ENCODE measurements around the gene PRLHR. TPM values are rescaled to one million over a fixed set of nuclear protein-coding genes. Genes with fewer than 3 reads are reported as not detected.

Gene PRLHR
- total RNA-seq, 1 experiment from 2014 or later = not detected

DNA sequence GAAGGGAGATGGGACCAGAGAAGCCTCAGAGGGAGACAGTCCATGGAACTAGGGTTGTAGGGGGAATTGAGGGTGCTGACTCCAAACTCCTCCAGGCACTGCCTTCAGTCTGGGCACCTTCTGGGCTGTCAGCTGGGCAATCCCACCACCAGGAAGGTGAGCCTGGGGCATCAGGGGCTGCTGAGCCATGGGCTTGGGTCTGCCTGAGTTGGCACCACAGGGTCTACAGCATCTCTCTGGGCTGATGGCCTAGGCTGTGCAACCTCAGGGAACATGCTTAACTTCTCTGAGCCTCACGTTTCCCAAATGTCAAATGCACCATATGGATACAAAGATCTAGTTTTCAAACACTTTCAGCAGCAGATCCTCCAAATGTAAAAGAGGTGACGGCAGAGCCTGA is 46.8 kb upstream of the PRLHR start (continued):
- TF ChIP-seq, protein P1, sequence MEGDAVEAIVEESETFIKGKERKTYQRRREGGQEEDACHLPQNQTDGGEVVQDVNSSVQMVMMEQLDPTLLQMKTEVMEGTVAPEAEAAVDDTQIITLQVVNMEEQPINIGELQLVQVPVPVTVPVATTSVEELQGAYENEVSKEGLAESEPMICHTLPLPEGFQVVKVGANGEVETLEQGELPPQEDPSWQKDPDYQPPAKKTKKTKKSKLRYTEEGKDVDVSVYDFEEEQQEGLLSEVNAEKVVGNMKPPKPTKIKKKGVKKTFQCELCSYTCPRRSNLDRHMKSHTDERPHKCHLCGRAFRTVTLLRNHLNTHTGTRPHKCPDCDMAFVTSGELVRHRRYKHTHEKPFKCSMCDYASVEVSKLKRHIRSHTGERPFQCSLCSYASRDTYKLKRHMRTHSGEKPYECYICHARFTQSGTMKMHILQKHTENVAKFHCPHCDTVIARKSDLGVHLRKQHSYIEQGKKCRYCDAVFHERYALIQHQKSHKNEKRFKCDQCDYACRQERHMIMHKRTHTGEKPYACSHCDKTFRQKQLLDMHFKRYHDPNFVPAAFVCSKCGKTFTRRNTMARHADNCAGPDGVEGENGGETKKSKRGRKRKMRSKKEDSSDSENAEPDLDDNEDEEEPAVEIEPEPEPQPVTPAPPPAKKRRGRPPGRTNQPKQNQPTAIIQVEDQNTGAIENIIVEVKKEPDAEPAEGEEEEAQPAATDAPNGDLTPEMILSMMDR (IDR thresholded peaks at IDR 0.05) = no peak
- TF ChIP-seq NFE2L1 (CRISPR knock-in tag; IDR thresholded peaks at IDR 0.05) (no peak), GRHL2 (CRISPR knock-in tag; IDR thresholded peaks at IDR 0.05; ENCODE audit: insufficient replicate concordance, severe bottlenecking) (no peak), NFYB (CRISPR knock-in tag; conservative IDR thresholded peaks at IDR 0.05; ENCODE audit: low read depth) (no peak), GABPB1 (CRISPR knock-in tag; IDR thresholded peaks at IDR 0.05) (no peak)
- TF ChIP-seq, protein P2, sequence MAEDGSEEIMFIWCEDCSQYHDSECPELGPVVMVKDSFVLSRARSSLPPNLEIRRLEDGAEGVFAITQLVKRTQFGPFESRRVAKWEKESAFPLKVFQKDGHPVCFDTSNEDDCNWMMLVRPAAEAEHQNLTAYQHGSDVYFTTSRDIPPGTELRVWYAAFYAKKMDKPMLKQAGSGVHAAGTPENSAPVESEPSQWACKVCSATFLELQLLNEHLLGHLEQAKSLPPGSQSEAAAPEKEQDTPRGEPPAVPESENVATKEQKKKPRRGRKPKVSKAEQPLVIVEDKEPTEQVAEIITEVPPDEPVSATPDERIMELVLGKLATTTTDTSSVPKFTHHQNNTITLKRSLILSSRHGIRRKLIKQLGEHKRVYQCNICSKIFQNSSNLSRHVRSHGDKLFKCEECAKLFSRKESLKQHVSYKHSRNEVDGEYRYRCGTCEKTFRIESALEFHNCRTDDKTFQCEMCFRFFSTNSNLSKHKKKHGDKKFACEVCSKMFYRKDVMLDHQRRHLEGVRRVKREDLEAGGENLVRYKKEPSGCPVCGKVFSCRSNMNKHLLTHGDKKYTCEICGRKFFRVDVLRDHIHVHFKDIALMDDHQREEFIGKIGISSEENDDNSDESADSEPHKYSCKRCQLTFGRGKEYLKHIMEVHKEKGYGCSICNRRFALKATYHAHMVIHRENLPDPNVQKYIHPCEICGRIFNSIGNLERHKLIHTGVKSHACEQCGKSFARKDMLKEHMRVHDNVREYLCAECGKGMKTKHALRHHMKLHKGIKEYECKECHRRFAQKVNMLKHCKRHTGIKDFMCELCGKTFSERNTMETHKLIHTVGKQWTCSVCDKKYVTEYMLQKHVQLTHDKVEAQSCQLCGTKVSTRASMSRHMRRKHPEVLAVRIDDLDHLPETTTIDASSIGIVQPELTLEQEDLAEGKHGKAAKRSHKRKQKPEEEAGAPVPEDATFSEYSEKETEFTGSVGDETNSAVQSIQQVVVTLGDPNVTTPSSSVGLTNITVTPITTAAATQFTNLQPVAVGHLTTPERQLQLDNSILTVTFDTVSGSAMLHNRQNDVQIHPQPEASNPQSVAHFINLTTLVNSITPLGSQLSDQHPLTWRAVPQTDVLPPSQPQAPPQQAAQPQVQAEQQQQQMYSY (CRISPR knock-in tag; IDR thresholded peaks at IDR 0.05) = no peak

DNA sequence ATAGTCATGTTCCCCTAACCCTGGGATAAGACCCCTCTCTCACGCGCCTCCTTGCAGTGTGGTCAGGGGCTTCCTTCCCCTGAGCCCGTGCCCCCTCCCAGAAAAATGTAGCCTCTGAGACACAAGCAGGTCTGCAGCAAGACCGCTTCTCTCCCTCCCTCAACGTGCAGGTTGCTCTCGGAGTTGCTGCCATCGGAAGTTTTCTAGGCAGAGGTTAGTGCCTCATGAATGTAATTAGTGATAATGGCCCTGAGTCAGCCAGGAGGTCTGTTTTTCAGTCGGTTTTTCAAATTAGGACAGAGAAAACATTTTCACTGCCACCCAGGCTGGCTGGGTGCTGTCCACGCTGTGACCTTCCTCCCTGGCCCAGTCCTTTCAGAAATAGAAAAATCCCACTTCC is 43.2 kb upstream of the PRLHR start:
- no peak overlapping the region for H3K4me3 Mint-ChIP-seq
- CTCF ChIA-PET = no interaction called here
- peaks cover 24% of the 10 kb centered on the region for H3K4me1 Mint-ChIP-seq
- peaks cover 66% of the 10 kb centered on the region for H3K27me3 Mint-ChIP-seq (ENCODE audit: low read depth)
- ATAC-seq (peak; percentile 26; the same call in 1 of the 2 replicates), DNase-seq (ENCODE audit: low spot score) (no peak)
- H3K27ac Mint-ChIP-seq = no peak overlapping the region
- peaks cover 26% of the 10 kb centered on the region for H3K9me3 Mint-ChIP-seq
- POLR2A ChIA-PET = no interaction called here
- TF ChIP-seq FOXK1 (CRISPR knock-in tag; IDR thresholded peaks at IDR 0.05) (no peak), MXD4 (CRISPR knock-in tag; IDR thresholded peaks at IDR 0.05; ENCODE audit: borderline replicate concordance) (no peak), TCF7 (CRISPR knock-in tag; IDR thresholded peaks at IDR 0.05; ENCODE audit: low read depth) (no peak)
- TF ChIP-seq, protein P3, sequence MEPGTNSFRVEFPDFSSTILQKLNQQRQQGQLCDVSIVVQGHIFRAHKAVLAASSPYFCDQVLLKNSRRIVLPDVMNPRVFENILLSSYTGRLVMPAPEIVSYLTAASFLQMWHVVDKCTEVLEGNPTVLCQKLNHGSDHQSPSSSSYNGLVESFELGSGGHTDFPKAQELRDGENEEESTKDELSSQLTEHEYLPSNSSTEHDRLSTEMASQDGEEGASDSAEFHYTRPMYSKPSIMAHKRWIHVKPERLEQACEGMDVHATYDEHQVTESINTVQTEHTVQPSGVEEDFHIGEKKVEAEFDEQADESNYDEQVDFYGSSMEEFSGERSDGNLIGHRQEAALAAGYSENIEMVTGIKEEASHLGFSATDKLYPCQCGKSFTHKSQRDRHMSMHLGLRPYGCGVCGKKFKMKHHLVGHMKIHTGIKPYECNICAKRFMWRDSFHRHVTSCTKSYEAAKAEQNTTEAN (CRISPR knock-in tag; IDR thresholded peaks at IDR 0.05) = no peak
- TF ChIP-seq, protein P4, sequence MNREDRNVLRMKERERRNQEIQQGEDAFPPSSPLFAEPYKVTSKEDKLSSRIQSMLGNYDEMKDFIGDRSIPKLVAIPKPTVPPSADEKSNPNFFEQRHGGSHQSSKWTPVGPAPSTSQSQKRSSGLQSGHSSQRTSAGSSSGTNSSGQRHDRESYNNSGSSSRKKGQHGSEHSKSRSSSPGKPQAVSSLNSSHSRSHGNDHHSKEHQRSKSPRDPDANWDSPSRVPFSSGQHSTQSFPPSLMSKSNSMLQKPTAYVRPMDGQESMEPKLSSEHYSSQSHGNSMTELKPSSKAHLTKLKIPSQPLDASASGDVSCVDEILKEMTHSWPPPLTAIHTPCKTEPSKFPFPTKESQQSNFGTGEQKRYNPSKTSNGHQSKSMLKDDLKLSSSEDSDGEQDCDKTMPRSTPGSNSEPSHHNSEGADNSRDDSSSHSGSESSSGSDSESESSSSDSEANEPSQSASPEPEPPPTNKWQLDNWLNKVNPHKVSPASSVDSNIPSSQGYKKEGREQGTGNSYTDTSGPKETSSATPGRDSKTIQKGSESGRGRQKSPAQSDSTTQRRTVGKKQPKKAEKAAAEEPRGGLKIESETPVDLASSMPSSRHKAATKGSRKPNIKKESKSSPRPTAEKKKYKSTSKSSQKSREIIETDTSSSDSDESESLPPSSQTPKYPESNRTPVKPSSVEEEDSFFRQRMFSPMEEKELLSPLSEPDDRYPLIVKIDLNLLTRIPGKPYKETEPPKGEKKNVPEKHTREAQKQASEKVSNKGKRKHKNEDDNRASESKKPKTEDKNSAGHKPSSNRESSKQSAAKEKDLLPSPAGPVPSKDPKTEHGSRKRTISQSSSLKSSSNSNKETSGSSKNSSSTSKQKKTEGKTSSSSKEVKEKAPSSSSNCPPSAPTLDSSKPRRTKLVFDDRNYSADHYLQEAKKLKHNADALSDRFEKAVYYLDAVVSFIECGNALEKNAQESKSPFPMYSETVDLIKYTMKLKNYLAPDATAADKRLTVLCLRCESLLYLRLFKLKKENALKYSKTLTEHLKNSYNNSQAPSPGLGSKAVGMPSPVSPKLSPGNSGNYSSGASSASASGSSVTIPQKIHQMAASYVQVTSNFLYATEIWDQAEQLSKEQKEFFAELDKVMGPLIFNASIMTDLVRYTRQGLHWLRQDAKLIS (CRISPR knock-in tag; IDR thresholded peaks at IDR 0.05; ENCODE audit: borderline replicate concordance) = no peak
- TF ChIP-seq, protein P5, sequence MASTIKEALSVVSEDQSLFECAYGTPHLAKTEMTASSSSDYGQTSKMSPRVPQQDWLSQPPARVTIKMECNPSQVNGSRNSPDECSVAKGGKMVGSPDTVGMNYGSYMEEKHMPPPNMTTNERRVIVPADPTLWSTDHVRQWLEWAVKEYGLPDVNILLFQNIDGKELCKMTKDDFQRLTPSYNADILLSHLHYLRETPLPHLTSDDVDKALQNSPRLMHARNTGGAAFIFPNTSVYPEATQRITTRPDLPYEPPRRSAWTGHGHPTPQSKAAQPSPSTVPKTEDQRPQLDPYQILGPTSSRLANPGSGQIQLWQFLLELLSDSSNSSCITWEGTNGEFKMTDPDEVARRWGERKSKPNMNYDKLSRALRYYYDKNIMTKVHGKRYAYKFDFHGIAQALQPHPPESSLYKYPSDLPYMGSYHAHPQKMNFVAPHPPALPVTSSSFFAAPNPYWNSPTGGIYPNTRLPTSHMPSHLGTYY (CRISPR knock-in tag; IDR thresholded peaks at IDR 0.05) = no peak
- peaks cover 21% of the 10 kb centered on the region for H3K36me3 Mint-ChIP-seq
